Skin epidermis (tissue), 12 donors: ENCODE results near the gene CENPX.

Experiments
- H3K27ac ChIP-seq, 21 experiments: fragments of 200-600 bp; sonication (generic) in 11 of 21; one replicate each; pipeline ENCODE4 v1.5.0; 2020; ENCODE audit warnings: mild to moderate bottlenecking in 3 of 21, inconsistent platforms in 2 of 21, moderate library complexity in 2 of 21
- H3K4me3 ChIP-seq, 7 experiments: fragments of 200-600 bp; sonication (generic) in 2 of 7; one replicate each; pipeline ENCODE4 v1.5.0; 2020; ENCODE audit warnings: inconsistent platforms in 2 of 7, mild to moderate bottlenecking in 2 of 7, moderate library complexity in 1 of 7

Gene CENPX

DNA sequence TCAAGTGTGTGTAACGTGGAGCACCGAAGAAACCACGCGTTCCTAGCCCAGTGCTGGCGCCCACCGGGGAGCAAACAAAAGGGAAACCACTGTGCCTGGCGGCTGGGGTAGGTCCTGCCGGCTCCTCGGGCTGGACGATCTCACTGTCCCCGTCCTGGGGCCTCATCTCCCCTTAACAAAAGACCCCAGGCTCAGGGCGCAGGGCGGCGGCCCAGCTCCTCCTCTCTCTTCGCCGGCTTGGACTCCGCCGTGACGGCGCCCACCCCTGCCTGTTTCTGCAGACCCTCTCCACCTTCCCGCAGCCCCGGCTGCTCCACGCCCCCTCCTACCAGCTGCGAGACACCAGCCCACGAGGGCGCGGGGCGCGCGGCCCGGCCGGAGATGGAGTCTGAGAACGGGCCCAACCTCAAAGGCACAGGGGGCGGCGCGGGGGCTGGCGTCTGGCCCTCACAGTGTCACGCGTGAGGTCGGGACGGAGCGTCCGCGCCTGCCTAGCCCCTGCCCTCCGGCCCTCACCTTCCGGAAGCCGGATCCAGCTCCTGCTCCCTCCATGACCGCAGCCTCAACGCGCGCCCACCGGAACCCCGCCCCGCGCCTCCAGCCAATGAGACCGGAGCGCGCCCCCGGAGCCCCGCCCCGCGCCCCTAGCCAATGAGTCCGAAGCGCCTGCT is at the start of gene CENPX:
TSS of gene CENPX (minus strand) at position 569 of the 671 bp plus-strand sequence. CDS start at position 552, 17 bp downstream.
- Histone ChIP-seq H3K27ac (peak within 1 kb of the TSS; percentile 40 to 87 (median 77)), H3K4me3 (peak within 1 kb of the TSS; percentile 66 to 99 (median 79))

DNA sequence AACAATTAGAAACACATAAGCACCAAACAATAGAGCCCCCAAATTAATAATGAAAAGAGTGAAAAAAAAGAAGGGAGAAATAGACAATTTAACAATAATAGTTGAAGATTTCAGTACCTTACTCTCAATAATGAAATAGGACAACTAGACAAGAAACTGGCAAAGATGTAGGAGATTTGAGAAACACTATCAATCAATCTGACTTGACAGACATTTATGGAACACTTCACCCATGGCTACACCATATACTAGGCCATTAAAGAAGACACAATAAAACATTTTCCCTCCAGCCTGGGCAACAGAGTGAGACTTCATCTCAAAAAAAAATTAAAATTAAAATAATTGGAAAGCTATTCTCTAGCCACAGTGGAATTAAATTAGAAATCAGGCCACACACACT is 47.9 kb upstream of the CENPX start:
- no peak overlapping the region for H3K4me3 ChIP-seq
- no peak overlapping the region for H3K27ac ChIP-seq

DNA sequence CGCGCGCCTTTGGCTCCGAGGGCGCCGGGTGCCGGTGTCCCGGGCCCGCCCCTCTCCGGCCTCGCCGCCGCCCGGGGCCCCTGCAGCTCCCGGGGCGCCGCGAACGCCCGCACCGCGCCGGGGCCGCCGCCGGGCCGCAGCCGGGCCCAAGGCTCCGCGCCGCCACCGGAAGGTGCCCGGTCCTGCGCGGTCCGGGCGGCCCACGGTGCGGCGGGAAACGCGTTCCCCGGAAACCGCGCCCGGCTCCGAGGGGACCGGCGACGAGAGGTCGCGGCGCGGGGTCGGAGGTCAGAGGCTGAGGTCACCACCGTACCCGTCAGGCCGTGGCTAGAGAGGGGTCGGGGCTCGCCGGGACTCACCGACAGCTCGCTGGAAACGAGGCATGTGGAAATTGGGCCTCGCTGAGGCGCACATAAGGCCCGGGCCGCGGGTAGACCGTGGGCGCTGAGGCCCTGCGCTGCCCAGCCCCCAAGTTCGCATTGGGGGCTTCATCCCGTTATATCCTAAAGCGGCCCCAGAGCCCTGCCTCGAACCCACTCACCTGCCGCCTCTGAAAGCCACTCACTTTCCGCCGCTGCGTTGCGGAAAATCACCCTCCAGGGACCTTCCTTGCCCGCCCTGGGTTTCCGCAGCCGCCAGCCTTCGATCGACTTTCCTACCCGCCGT is 43.1 kb upstream of the CENPX start, which contains the start of gene DUS1L:
TSS of gene DUS1L (minus strand) at position 167 of the 666 bp plus-strand sequence. CDS start 745 bp downstream, outside the sequence.
- H3K27ac ChIP-seq = peak within 1 kb of the TSS; percentile 54 to 96 (median 90)

DNA sequence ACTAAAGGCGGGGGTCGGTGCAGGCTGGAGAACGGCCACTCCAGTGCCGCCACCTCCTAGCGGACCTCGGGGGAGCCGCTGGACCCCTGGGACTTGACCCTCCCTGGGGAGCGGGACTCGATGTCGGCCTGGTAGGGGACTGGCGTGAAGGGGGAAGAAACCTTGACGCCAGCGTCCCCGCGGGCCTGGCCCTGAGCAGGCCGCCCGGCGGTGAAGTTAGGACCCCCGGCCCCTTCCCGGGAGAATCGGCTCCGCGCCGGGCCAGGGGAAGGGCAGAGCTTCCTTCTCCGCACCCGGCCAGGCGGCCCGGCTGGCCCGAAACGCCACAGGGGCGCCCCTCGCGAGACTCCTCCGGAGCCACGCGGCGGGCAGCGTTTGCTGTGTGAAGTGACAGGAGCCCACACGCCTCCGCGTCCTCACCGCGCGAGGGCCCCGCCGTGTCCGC is 42.5 kb upstream of the CENPX start:
- peak overlapping the region; percentile 18 to 96 (median 89) for H3K27ac ChIP-seq
- H3K4me3 ChIP-seq = peak overlapping the region; percentile 58 to 95 (median 67)

More for the DNA sequence above, 43.1 kb upstream of the CENPX start, which contains the start of gene DUS1L:
- peak within 1 kb of the TSS; percentile 58 to 95 (median 67) for H3K4me3 ChIP-seq

DNA sequence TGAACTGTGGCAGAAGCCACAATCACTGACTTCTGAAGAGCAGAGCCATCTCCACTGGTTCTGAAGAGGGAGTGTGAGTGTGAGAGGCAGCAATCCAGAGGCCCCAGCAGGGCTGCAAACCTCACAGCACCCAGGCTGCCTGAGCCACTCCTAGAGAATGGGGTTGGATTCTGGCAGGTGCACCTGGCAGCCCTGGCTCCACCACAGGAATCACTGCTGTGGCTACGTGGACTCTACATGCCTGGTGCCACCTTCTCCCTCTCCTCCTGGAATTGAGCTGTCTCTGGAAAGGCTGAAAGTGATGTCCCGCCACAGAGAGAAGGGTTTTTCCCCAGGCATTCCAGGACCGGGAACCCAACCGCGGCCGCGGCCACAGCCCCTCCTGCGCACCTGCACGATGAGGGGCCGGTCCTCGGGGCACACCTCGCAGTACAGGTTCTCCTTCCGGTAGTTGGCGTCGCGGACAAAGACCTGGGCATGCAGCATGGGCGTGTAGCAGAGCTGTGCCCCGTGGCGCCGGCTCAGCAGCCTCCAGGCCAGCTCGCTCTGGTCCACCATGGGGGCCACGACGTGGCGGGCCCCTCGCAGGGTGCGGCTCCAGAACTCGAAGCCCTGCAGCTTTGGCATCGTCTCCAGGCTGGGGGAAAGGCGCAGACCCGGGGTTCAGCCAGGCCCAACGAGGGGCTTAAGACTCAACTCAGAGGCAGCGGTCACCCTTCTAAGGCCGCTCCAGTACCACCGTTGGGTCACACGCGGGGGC is 41.9 kb upstream of the CENPX start:
- Histone ChIP-seq H3K27ac (peak overlapping the region in 20 of 21 experiments; percentile 18 to 96 (median 89)), H3K4me3 (peak overlapping the region; percentile 58 to 95 (median 67))

DNA sequence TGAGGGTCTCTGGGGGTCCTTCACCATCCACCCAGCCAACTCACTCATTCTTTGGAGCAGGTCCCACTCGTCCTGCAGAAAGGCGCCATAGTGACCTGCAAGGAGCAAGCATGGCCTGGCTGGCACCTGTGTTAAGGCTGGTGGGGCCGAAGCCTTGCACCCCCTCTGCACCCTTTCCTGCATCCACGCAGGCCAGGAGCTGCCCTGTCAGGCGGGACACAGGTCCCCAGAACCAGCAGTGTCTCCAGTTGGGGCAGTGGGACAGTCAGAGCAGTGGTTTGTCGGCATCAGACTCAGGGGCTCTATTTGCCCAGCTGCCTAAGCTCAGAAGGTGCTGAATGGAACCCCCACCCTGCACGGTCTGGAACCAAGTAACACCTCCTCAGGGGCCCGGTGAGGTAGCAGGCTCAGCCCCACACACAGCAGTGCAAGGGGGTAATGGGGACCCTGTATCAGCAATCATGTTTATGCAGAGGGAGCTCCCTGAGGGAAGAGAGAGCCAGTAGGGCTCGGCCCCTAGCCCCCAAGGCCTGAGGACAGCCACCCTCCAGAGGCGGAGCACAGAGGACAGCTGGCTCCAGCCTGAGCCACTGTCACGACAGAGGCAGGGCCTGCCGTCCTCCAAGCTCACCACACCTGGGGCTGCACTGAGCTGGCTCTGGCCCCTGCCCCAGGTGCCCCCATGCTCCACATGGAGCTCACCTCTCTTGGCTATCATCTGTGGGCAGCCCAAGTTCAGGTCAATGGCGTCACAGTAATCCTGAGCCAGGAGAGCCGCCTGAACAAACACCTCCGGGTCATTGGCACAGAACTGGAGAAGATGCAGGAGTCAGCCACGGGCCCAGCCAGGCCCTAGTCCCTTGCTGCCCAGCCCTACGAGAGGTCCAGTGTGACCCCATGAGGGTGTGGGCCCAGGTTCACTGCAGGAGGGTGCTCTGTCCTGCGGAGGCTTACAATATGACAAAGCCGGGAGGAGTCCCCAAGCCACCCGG is 41.0 kb upstream of the CENPX start:
- Histone ChIP-seq H3K27ac (peak overlapping the region in 3 of 21 experiments; percentile 12 to 96 (median 89)), H3K4me3 (peak overlapping the region in 2 of 7 experiments; percentile 58 to 93)

DNA sequence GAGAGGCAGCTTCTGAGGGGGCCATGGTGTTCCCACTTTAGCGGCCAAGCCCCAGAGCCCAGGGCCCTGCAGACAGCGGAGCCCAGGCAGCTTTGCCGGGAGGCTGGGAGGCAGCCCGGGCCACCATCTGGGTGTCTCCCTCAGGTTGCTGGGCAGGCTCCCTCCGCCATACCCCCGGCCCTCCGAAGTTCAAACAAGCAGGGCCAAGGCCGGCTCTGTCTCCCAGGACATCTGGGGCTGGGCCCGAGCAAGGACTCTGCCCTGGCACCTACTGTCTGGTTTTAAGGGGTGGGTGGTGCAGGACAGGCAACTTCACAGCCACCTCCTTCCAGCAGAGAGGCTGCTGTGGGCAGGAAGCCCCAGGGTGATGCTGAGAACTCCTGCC is 40.3 kb upstream of the CENPX start:
- no peak overlapping the region for H3K27ac ChIP-seq
- H3K4me3 ChIP-seq = no peak overlapping the region

DNA sequence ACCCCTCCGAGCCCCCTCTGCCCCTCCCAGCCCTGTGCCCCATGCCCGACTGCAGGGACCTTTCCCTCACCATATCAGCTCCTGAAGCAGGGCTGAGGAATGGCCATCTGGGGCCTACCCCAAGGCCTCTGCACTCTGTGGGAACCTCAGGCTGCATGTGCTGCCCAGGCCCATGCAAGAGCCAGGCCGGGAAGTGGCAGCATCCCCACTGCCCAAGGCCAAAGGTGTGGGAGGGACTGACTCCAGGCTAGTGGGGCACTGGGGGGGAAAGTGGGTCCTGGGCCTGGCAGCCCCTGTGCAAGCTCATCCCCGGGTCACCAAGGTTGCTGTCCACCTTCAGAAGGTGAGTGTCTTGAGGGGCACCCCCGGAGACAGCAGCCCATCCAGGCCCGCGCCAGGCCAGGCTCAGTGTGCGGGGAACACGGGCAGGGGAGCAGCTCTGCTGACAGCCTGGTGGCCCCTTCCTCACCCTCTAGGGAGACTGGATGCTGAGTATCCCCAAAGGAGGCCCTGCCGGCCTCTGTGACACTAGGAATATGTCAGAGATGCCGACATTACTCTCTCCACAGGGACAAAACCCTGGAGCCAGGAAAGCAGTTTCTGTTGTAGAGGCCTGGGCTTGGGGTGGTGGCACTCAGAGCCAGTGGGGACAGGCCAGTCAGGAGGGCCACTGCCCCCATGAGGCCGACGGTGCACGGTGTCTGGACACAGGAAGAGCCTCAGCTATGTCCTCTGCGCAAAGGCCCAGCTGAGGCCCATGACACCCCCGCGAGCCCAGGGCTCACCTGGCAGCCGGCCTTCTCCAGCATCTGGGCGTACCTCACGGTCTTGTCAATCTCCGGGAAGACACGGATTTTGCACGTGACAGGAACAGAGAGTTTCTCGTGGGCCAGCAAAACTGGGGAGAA is 39.7 kb upstream of the CENPX start:
- no peak overlapping the region for H3K27ac ChIP-seq
- H3K4me3 ChIP-seq = no peak overlapping the region

DNA sequence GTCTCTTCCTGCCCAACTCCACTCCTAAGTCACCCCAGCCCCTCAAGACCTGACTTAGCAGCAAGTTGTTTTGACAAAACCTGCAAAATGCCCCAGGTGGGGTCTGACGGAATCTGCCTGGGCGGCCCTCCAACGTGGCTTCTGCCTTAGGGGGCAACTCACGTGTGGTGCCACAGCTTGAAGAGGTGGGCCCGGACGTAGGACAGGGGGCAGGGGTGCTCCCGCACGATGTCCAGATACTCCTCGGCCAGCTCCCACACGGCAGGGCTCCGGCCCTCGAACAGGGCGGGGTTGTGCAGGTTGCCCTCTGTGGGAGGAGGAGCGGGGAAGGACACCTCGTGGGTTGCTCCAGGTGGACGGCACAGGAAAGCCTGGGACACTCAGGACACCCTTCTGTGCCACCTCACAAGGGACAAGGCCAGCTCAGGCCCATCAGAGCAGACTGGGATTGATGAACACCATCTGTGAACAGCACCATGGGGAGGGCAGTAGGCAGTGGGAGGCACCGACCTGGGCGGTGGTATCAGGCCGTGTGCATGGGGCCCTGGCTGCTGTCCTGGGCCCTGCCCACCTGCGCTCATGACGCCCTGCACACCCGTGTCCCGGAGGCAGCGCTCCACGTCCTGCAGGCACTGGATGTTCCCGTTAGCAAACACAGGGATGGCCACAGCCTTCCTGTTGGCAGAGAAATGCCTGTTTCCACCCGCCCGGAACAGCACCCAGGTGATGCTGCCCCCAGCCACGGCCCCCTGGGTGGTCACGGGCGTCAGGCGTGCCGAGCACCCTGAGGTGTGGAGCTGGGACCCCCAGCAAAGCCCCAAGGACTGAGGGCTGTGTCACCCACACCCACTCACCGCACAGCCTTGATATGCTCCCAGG is 38.6 kb upstream of the CENPX start:
- no peak overlapping the region for H3K27ac ChIP-seq
- no peak overlapping the region for H3K4me3 ChIP-seq

DNA sequence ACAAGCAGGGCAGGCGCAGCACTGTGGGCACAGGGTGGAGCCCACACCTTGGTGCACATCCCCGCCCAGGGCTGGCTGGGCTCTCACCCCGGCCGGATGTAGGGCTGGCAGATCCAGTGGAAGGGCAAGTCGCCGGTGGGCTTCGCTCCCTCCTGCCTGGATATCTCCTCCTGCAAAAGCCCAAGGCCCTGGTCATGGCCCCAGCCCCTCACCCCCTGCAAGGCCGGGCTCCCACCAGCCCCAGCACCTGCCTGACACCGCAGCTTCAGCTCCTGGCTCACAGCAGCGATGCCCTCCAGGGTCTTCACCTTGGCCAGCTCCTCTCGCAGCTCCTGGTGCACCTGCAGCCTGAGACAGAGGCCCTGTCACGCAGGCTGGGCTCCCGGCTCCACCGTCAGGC is 37.9 kb upstream of the CENPX start:
- H3K4me3 ChIP-seq = no peak overlapping the region
- H3K27ac ChIP-seq = no peak overlapping the region

DNA sequence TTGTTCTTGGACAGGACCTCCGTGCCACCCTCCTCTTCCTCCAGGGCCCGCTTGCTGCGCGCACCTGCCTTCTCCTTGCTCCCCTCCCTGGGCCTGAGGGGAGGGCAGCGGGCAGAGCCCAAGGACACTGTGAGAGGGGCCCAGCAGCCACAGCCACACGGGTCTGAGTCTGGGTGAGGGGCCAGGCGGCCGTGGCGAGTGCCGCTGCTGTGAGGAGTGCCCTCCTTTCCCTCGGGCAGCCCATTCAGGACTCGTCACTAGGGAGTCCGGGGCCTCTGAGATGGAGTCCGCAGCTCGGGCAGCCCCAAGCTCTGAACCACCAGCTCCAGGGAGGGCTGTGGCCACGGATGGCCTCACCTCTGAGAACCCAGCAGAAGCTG is 37.3 kb upstream of the CENPX start:
- H3K27ac ChIP-seq = no peak overlapping the region

DNA sequence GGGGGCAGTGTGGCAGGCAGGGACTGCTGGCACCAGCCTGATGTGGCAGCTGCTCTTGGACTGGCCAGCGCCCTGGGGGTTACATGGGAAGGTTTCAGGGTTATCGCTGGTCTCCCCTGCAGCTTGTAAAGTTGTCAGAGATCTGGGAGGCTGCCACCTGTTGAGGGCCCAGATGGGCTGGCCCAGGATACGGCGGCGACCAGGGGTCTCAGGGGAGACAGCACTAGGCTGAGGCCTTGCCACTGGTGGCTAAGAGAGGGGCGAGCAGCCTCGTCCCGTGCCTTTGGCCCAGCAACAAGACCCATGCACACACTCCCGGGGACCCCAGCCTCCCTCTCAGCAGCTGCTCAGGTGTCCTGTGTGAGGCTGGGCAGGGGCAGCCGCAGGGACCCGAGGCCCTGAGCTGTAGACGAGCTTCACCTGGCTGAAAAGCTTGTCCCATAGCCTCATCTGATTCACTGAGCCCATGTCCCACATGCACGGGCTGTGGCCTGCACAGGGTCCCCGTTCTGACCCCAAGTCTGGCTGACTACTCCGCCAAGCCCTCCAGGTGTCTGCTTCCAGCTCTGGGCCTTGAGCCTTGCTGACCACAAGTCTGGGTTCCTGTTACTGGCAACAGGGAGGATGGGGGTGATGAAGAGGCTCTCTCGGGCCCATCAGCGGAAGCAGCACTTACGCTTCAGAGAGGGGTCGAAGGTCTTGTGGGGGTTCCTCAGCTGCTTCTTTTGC is 36.8 kb upstream of the CENPX start:
- no peak overlapping the region for H3K27ac ChIP-seq
- no peak overlapping the region for H3K4me3 ChIP-seq

More for the DNA sequence above, 37.3 kb upstream of the CENPX start:
- no peak overlapping the region for H3K4me3 ChIP-seq

DNA sequence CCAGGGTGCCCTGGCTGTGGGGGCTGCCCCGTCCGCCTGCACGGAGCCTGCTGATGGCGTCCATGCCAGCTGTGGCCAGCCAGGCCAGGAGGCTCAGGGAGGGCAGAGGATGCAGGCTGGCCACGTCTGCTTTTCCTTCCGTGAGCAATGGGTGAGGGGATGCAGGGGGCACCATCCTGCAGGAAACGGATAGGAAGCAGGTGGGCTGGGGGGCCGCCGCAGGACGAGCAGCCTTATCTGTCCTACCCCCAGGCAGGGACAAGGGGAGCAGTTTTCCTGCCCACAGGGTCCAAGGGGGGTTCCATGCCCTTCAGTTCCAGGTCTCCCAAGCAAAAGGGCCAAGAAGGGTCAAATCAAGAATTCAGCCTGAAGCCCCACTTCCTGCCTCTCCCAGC is 36.2 kb upstream of the CENPX start:
- Histone ChIP-seq H3K4me3 (no peak overlapping the region), H3K27ac (no peak overlapping the region)

DNA sequence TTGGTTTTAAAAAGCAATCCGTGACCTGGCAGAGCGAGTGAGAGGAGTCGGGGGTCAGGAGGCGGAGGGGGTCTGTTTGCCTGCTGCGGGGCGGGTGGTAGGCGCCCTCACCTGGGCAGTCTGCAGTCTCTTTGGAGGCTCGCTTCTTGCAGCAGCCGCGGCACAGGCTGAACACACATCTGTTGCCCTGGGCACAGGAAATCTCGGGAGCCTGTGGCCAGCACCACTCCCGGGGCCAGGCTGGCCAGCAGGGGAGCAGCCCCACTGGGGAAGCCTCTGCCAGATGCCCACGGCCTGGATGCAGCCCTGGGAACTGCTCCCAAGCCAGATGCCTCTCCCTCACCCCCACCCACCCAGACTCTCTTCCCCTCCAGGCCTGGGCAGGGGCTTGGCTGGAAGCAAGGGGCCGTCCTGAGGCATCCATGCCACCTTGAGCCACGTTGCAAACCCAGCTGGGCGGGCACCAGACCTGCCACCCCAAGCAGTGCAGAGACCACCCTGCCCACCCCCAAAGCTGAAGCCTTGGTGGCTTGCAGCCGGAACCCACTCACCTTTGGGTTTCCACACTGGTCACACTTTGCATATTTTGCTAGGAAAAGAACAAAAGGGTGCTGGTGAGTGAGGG is 35.7 kb upstream of the CENPX start:
- H3K4me3 ChIP-seq = no peak overlapping the region
- no peak overlapping the region for H3K27ac ChIP-seq

DNA sequence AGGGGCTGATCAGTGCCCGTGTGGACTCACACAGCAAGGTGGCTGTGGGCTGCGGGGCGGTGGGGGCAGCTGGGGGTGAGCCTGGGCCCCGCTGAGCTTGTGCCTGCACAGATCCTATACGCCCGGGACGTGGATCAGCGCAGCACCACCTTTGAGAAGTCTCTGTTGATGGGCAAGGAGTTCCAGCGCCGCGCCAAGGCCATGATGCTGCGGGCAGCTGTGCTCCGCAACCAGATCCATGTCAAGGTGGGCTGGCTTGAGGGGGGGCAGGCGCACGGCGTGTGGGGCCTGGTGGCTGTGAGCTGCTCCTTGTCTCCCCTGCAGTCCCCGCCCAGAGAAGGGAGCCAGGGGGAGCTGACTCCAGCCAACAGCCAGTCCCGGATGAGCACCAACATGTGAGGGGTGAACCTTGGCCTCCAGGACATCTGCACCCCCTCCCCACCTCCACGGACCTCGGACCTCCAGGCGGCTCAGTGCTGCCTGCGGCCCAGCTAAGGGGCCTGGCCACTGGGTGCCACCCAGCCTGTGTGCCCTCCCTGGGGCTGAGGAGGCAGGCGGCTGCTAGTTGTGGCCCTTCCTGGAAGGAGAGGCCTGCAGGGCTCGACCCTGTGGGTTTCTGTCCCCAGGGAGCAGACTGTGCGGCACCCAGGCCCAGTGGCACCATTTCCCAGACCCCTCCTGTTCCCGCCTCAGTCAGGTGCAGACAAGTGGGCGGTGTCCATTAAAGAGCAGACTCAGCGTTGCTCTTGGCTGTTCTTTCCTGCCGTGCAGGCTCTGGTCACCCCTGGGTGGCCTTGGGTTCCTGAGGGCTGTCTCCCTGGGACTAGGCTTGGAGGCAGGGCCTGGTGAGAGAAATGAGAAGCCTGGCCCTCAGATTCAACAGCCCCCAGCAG is 34.3 kb upstream of the CENPX start:
- H3K4me3 ChIP-seq = no peak overlapping the region
- no peak overlapping the region for H3K27ac ChIP-seq
